Osteoblast (primary cell): ENCODE data around the gene SPHK1. TPM values are rescaled to one million over a fixed set of nuclear protein-coding genes. Genes with fewer than 3 reads are reported as not detected.
A peak's percentile ranks its signal among the peaks of the same experiment; 100 is the strongest.

Experiments used
- DNase-seq: peaks from one replicate; pipeline ENCODE4 v3.0.0; 2011; ENCODE audit warnings: low spot score, mixed read lengths; ENCODE audit not compliant: insufficient read length; ENCODE audit errors: missing footprints
- H2AFZ ChIP-seq: 2 replicates; pipeline ENCODE4 v1.6.0; 2011; ENCODE audit warnings: mild to moderate bottlenecking, low read length
- H3K27ac ChIP-seq: 2 replicates; pipeline ENCODE4 v1.5.1; 2011; ENCODE audit warnings: mild to moderate bottlenecking, low read depth, low read length, moderate library complexity
- H3K27me3 ChIP-seq: 2 replicates; pipeline ENCODE4 v1.6.0; 2012; ENCODE audit warnings: mild to moderate bottlenecking, control low read depth, inconsistent platforms, low read length, moderate library complexity; ENCODE audit not compliant: insufficient read depth
- H3K36me3 ChIP-seq: 2 replicates; pipeline ENCODE4 v1.5.1; 2011; ENCODE audit warnings: mild to moderate bottlenecking, low read length, control low read depth, moderate library complexity; ENCODE audit not compliant: insufficient read depth
- H3K4me1 ChIP-seq: 2 replicates; pipeline ENCODE4 v1.5.1; 2011; ENCODE audit warnings: mild to moderate bottlenecking, low read length, control low read depth, moderate library complexity; ENCODE audit not compliant: insufficient read depth
- H3K4me2 ChIP-seq: 2 replicates; pipeline ENCODE4 v1.6.0; 2011; ENCODE audit warnings: mild to moderate bottlenecking, low read length; ENCODE audit not compliant: insufficient read depth
- H3K4me3 ChIP-seq: fragments of 200-600 bp; sonication (generic); 3 replicates; pipeline ENCODE4 v1.5.1; 2012; ENCODE audit warnings: mild to moderate bottlenecking, low read length, inconsistent platforms; ENCODE audit not compliant: insufficient read depth
- H3K79me2 ChIP-seq: 2 replicates; pipeline ENCODE4 v1.6.0; 2012; ENCODE audit warnings: mild to moderate bottlenecking, low read length, control low read depth, inconsistent platforms; ENCODE audit not compliant: insufficient read depth
- H3K9me3 ChIP-seq: 2 replicates; pipeline ENCODE4 v1.5.1; 2011; ENCODE audit warnings: low read depth, low read length, control low read depth
- H4K20me1 ChIP-seq: 2 replicates; pipeline ENCODE4 v1.6.0; 2012; ENCODE audit warnings: mild to moderate bottlenecking, low read length, control low read depth; ENCODE audit not compliant: insufficient read depth
- total RNA-seq: library from RNA; depleted of rRNA; stranded (reverse); fragments of >200 nt; gene quantifications from 2 replicates; pipeline ENCODE4 v1.2.3, GENCODE V29; 2012
- TF ChIP-seq, protein P1 (sequence below): IDR thresholded peaks from 2 replicates; pipeline ENCODE4 v1.5.1; 2011; ENCODE audit warnings: mild to moderate bottlenecking, low read depth, low read length, moderate library complexity; ENCODE audit errors: extremely low read depth

SPHK1 gene
- total RNA-seq, 1 donor = 112 TPM

DNA sequence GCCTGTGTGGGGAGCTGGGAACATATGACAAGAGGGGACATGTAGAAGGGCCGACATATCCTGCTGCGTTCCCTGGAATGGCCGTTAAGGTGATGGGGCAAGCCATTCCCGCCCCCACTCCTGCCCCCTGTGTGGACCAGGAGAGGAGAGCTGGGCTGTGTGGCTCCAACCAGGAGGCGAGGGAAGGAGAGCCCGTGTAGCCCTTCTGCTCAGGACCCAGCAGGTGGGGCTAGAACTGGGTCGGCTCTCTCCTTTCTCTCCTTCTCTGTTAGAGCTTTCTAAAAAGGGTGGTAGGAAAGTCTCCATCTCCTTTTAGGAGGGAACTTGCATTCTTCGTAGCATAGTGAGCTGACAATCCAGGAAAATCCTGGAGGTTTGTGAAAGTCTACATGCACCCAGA lies 12.8 kb downstream of the SPHK1 start:
- no peak overlapping the region for H2AFZ ChIP-seq
- TF ChIP-seq, protein P1, sequence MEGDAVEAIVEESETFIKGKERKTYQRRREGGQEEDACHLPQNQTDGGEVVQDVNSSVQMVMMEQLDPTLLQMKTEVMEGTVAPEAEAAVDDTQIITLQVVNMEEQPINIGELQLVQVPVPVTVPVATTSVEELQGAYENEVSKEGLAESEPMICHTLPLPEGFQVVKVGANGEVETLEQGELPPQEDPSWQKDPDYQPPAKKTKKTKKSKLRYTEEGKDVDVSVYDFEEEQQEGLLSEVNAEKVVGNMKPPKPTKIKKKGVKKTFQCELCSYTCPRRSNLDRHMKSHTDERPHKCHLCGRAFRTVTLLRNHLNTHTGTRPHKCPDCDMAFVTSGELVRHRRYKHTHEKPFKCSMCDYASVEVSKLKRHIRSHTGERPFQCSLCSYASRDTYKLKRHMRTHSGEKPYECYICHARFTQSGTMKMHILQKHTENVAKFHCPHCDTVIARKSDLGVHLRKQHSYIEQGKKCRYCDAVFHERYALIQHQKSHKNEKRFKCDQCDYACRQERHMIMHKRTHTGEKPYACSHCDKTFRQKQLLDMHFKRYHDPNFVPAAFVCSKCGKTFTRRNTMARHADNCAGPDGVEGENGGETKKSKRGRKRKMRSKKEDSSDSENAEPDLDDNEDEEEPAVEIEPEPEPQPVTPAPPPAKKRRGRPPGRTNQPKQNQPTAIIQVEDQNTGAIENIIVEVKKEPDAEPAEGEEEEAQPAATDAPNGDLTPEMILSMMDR = no peak
- no peaks in the 10 kb centered on the region for H3K4me1 ChIP-seq
- H3K27me3 ChIP-seq = no peaks in the 10 kb centered on the region
- H3K4me2 ChIP-seq = no peak overlapping the region
- DNase-seq = peak; percentile 27
- peaks cover 9% of the 10 kb centered on the region for H4K20me1 ChIP-seq
- no peaks in the 10 kb centered on the region for H3K9me3 ChIP-seq
- H3K27ac ChIP-seq = no peak overlapping the region
- no peaks in the 10 kb centered on the region for H3K79me2 ChIP-seq
- no peak overlapping the region for H3K4me3 ChIP-seq
- H3K36me3 ChIP-seq = peaks cover 73% of the 10 kb centered on the region

DNA sequence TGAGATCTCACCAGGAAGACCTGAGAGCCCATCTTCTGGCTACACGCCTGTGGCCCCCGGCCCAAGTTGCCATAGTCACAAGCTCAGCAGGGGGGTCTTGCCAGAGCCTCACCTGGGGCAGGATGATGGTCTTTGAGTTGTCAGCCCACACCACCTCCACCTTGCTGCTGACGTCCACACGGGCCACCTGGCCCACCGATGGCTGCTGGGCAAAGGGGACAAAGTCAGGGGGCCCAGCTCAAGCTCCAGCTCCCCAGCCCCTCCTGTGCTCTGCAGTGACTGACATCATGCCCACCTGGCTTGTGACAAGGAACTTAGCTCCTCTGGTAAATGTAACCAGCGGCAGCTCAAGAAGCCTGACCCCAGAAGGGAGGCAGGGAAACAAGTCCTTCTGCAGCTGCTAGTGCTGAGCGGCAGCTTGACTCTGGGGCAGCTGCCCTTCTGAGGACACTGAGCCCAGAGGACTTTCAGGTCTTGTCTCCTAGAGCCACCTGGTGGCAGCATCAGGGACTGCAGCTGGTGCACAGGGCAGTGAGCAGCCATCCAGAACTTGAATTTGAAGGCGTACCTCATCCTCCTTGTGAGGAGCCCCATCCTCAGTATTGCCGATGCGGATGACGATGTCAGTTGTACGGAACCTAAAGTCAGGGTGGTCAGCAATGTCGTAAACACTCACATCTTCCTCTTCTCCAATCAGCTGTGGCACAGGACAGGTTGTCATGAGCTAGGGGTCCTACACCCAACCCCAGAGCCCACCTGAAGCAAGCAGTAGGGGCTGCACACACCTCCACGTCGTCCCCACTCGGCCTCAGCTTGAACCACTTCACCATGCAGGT lies 13.5 kb downstream of the SPHK1 start:
- H3K79me2 ChIP-seq = no peaks in the 10 kb centered on the region

DNA sequence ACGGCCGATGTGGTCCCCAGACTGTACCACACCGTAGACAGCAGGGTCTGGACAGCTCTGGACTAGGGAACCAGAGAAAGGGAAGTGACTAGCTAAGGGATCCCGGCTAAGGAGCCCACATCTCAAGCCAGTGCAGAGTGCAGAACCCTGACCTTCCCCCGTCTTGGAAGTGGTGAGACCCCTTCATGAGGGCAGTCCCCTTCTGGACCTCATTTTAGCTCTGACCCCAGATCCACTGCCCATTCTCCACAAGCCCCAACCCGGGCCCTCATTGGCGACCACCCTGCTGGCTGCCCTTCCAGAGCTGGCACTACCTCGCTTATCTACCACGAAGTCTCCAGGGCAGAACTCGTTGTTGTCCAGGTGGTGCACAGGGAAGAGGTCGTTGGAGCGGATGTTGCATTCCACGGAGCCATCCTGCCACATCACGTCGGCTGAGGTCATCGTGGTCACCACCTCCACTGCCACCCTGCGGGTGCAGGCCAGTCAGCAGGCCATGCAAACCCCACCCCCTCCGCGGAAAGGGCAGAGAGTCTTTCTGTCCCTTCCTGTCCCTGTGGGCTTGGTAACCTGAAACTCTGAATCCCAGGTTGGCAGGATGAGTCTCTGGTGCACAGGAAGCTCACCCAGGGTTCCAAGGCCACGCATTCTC lies 14.2 kb downstream of the SPHK1 start:
- Histone ChIP-seq H4K20me1 (peaks cover 9% of the 10 kb centered on the region), H3K79me2 (no peaks in the 10 kb centered on the region), H3K4me2 (no peak overlapping the region), H3K4me3 (no peak overlapping the region), H3K9me3 (no peaks in the 10 kb centered on the region), H3K36me3 (peaks cover 75% of the 10 kb centered on the region), H3K4me1 (no peaks in the 10 kb centered on the region), H3K27ac (no peak overlapping the region), H2AFZ (no peak overlapping the region), H3K27me3 (no peaks in the 10 kb centered on the region)
- TF ChIP-seq, protein P1 = no peak
- peak; percentile 42 for DNase-seq

More for the DNA sequence above, 13.5 kb downstream of the SPHK1 start:
- Histone ChIP-seq H3K36me3 (peaks cover 76% of the 10 kb centered on the region), H3K4me3 (no peak overlapping the region), H3K4me2 (no peak overlapping the region), H2AFZ (no peak overlapping the region), H3K27ac (no peak overlapping the region), H3K27me3 (no peaks in the 10 kb centered on the region), H3K9me3 (no peaks in the 10 kb centered on the region), H3K4me1 (no peaks in the 10 kb centered on the region), H4K20me1 (peaks cover 9% of the 10 kb centered on the region)
- TF ChIP-seq, protein P1 = peak; percentile 97
- peak; percentile 98 for DNase-seq
